ENCODE data around the gene FRS3. TPM values are rescaled to one million over a fixed set of nuclear protein-coding genes. Genes with fewer than 3 reads are reported as not detected.
A peak's percentile ranks its signal among the peaks of the same experiment; 100 is the strongest.

The FRS3 gene
- total RNA-seq, 1 experiment from 2014 or later: 5.9 TPM

- POLR2A ChIA-PET: interaction anchor here (0.7 kb wide), 1 partner anchor 263 kb away, joined by 3 read pairs; no protein-coding TSS in a partner anchor
- DNase-seq (ENCODE audit: low read depth, low spot score): no peak
- H3K4me2 ChIP-seq (ENCODE audit: low read length): peak overlapping the region; percentile 99
- no peaks in the 10 kb centered on the region for H3K9me3 ChIP-seq (ENCODE audit: control insufficient read depth in 1 of 2, insufficient read depth in 1 of 2, low read depth in 1 of 2, low read length in 2 of 2)
- H2AFZ ChIP-seq (ENCODE audit: low read depth, low read length, poor library complexity, severe bottlenecking): peak overlapping the region; percentile 61
- CTCF ChIA-PET: interaction anchor here (2.8 kb wide), 1 partner anchor 263 kb away, joined by 13 read pairs; no protein-coding TSS in a partner anchor
- RAD21 ChIA-PET (ENCODE audit: low non-redundant PET in 1 of 2, low total read pairs in 2 of 2, uncharacterized antibody in 2 of 2, unreplicated experiment in 2 of 2): no interaction called here
- peak overlapping the region; percentile 67 to 83 for H3K4me3 ChIP-seq (replicated peaks in 1 of 2; ENCODE audit: low read depth in 1 of 2, low read length in 2 of 2)
- H3K4me1 ChIP-seq (ENCODE audit: control insufficient read depth in 1 of 2, insufficient read depth in 2 of 2, low read length in 2 of 2): peaks cover 19 to 30% of the 10 kb centered on the region in 2 experiments
- no peak for ATAC-seq
- intact Hi-C loops (cut with micrococcal nuclease): loop anchor here (10.0 kb wide), 2 partner anchors 383 to 433 kb away; partner anchors contain the start of gene MRPS10
- no TSS peak for BruUV-seq (replicated peaks)
- H3K27ac ChIP-seq (ENCODE audit: low read depth, low read length): peak overlapping the region; percentile 69
- peak overlapping the region; percentile 63 for H3K9ac ChIP-seq (ENCODE audit: low read length)
- no peaks in the 10 kb centered on the region; a peak in 1 of 4 replicates for H3K36me3 ChIP-seq (ENCODE audit: control insufficient read depth in 1 of 2, insufficient read depth in 2 of 2, low read length in 2 of 2)
- H4K20me1 ChIP-seq (ENCODE audit: insufficient read depth): no peaks in the 10 kb centered on the region
- TF ChIP-seq CBX3 (IDR thresholded peaks at IDR 0.05; ENCODE audit: low read depth) (no peak), POLR2A (IDR thresholded peaks at IDR 0.05; ENCODE audit: borderline replicate concordance, extremely low read depth, insufficient read depth, insufficient read length) (no peak), SP1 (IDR thresholded peaks at IDR 0.05; ENCODE audit: low read depth) (no peak), POLR2AphosphoS5 (IDR thresholded peaks at IDR 0.05; ENCODE audit: low read depth, low read length) (peak; percentile 41; the same call in 1 of the 2 replicates)
- no peaks in the 10 kb centered on the region for H3K27me3 ChIP-seq (ENCODE audit: insufficient read depth, low read length)
- H3K79me2 ChIP-seq (ENCODE audit: insufficient read depth, low read length): no peaks in the 10 kb centered on the region
- H3K9me2 ChIP-seq (ENCODE audit: insufficient read depth): no peaks in the 10 kb centered on the region
Measured at GRCh38 chr6:41781366-41781730, 1.6 kb upstream of the FRS3 start.

- no TSS peak for BruUV-seq (replicated peaks)
- peaks cover 16 to 24% of the 10 kb centered on the region in 2 experiments for H3K4me1 ChIP-seq (ENCODE audit: control insufficient read depth in 1 of 2, insufficient read depth in 2 of 2, low read length in 2 of 2)
- RAD21 ChIA-PET (ENCODE audit: low non-redundant PET in 1 of 2, low total read pairs in 2 of 2, uncharacterized antibody in 2 of 2, unreplicated experiment in 2 of 2): no interaction called here
- no peaks in the 10 kb centered on the region for H3K79me2 ChIP-seq (ENCODE audit: insufficient read depth, low read length)
- peak within 1 kb of the TSS; percentile 99 for H3K4me2 ChIP-seq (ENCODE audit: low read length)
- POLR2A ChIA-PET: no interaction called here
- DNase-seq (ENCODE audit: low read depth, low spot score) (no peak), ATAC-seq (peak; percentile 21)
- CTCF ChIA-PET: interaction anchor here (2.8 kb wide), 1 partner anchor 263 kb away, joined by 13 read pairs; no protein-coding TSS in a partner anchor
- intact Hi-C loops (cut with micrococcal nuclease): loop anchor here (1.0 to 10.0 kb wide), 3 partner anchors 264 to 434 kb away; partner anchors contain the start of gene MRPS10
- TF ChIP-seq POLR2AphosphoS5 (IDR thresholded peaks at IDR 0.05; ENCODE audit: low read depth, low read length): 0 out of 2 replicates have a peak, but pooled peaks have one; percentile 20
- TF ChIP-seq POLR2A (IDR thresholded peaks at IDR 0.05; ENCODE audit: borderline replicate concordance, extremely low read depth, insufficient read depth, insufficient read length): no peak
- peak within 1 kb of the TSS; percentile 80 for H2AFZ ChIP-seq (ENCODE audit: low read depth, low read length, poor library complexity, severe bottlenecking)
- H3K9ac ChIP-seq (ENCODE audit: low read length): peak within 1 kb of the TSS; percentile 68
- H3K9me2 ChIP-seq (ENCODE audit: insufficient read depth): no peaks in the 10 kb centered on the region
- H3K27me3 ChIP-seq (ENCODE audit: insufficient read depth, low read length): no peaks in the 10 kb centered on the region
- H3K27ac ChIP-seq (ENCODE audit: low read depth, low read length): peak within 1 kb of the TSS; percentile 69
- no peaks in the 10 kb centered on the region for H3K9me3 ChIP-seq (ENCODE audit: control insufficient read depth in 1 of 2, insufficient read depth in 1 of 2, low read depth in 1 of 2, low read length in 2 of 2)
- no peaks in the 10 kb centered on the region; a peak in 1 of 4 replicates for H3K36me3 ChIP-seq (ENCODE audit: control insufficient read depth in 1 of 2, insufficient read depth in 2 of 2, low read length in 2 of 2)
- H4K20me1 ChIP-seq (ENCODE audit: insufficient read depth): no peaks in the 10 kb centered on the region
- peak within 1 kb of the TSS; percentile 77 to 83 for H3K4me3 ChIP-seq (replicated peaks in 1 of 2; ENCODE audit: low read depth in 1 of 2, low read length in 2 of 2)
Measured at GRCh38 chr6:41780551-41781365, 1.1 kb upstream of the FRS3 start, which contains the start of gene PRICKLE4. PRICKLE4 (plus strand) TSS chr6:41780782; CDS start chr6:41783474, 2,692 bp downstream.
